ENCODE results near the gene ZG16B. TPM values are rescaled to one million over a fixed set of nuclear protein-coding genes. Genes with fewer than 3 reads are reported as not detected.

Gene ZG16B
- total and polyA plus RNA-seq, 2 of the 8 experiments (the other 6 are each of a cell fraction or from before 2014, with no cell fraction given): 0.11 TPM; not detected in 1

GRCh38 chr16:2821487-2822157, 8.5 kb upstream of the ZG16B start:
- Histone ChIP-seq H3K27me3 (replicated peaks in 1 of 4; ENCODE audit: control insufficient read depth in 3 of 4, extremely low read depth in 1 of 4, insufficient read depth in 3 of 4, low read length in 3 of 4) (no peaks in the 10 kb centered on the region), H2BK120ac (replicated peaks; ENCODE audit: low read depth, low read length) (no peak overlapping the region), H3K27ac (ENCODE audit: low read depth, low read length) (no peak overlapping the region), H3K9me3 (ENCODE audit: insufficient read depth in 2 of 2, low read depth in 1 of 2, low read length in 1 of 2) (no peaks in the 10 kb centered on the region), H2BK12ac (ENCODE audit: low read depth, low read length) (no peak overlapping the region), H2AFZ (ENCODE audit: low read length) (no peak overlapping the region), H3K56ac (replicated peaks; ENCODE audit: insufficient read length, low read depth, low read length) (no peak overlapping the region), H3K23me2 (ENCODE audit: low read depth, low read length) (no peaks in the 10 kb centered on the region), H3K18ac (ENCODE audit: extremely low read depth, low read length) (no peak overlapping the region), H3K4ac (replicated peaks; ENCODE audit: insufficient read length, low read depth, low read length) (no peak overlapping the region), H3K14ac (ENCODE audit: insufficient read length) (no peak overlapping the region), H4K8ac (ENCODE audit: extremely low read depth, insufficient read depth, low read length) (no peak overlapping the region), H2BK5ac (ENCODE audit: low read depth, low read length) (no peak overlapping the region), H4K5ac (ENCODE audit: insufficient read length, low read depth, low read length) (no peak overlapping the region), H2BK20ac (ENCODE audit: low read length) (no peak overlapping the region), H4K20me1 (replicated peaks in 1 of 2; ENCODE audit: control insufficient read depth in 1 of 2, insufficient read depth in 2 of 2, low read length in 2 of 2) (no peaks in the 10 kb centered on the region), H2AK5ac (ENCODE audit: low read depth, low read length) (no peak overlapping the region), H3K23ac (ENCODE audit: insufficient read length) (no peak overlapping the region), H3K4me3 (ENCODE audit: extremely low read depth in 1 of 4, insufficient read depth in 2 of 4, low read depth in 3 of 4, low read length in 4 of 4) (no peak overlapping the region), H2BK15ac (ENCODE audit: low read length) (no peak overlapping the region), H3K4me2 (ENCODE audit: insufficient read depth in 1 of 2, low read depth in 2 of 2, low read length in 2 of 2) (no peak overlapping the region), H3K79me1 (ENCODE audit: low read depth, low read length) (no peaks in the 10 kb centered on the region), H4K91ac (replicated peaks; ENCODE audit: insufficient read length, low read length) (no peak overlapping the region), H3K36me3 (ENCODE audit: control insufficient read depth in 2 of 4, insufficient read depth in 4 of 4, low read length in 3 of 4) (no peaks in the 10 kb centered on the region), H3K4me1 (replicated peaks in 1 of 4; ENCODE audit: control insufficient read depth in 3 of 4, insufficient read depth in 4 of 4, low read length in 3 of 4) (peaks cover 0 to 4% (median 0%) of the 10 kb centered on the region in 4 experiments; a peak in 1 of 7 replicates), H3K79me2 (ENCODE audit: control insufficient read depth in 1 of 2, insufficient read depth in 2 of 2, low read length in 2 of 2) (no peaks in the 10 kb centered on the region), H3K9ac (replicated peaks in 1 of 4; ENCODE audit: extremely low read depth in 1 of 4, low read depth in 3 of 4, low read length in 3 of 4) (no peak overlapping the region)
- 75% methylated on average over 9 of the region's 9 CpGs; no CpG with 5 or more reads in 1 of the 2 experiments for WGBS, 2 experiments (ENCODE audit: extremely low coverage in 1 of 2, insufficient coverage in 1 of 2, insufficient read length in 1 of 2, insufficient replicate concordance in 2 of 2, low coverage in 1 of 2, low lambda C conversion rate in 2 of 2, missing lambda C conversion rate in 1 of 2)
- DNase-seq (ENCODE audit: low read depth in 1 of 2, low spot score in 2 of 2) (no peak), FAIRE-seq (no peak)
- TF ChIP-seq SIRT6 (IDR thresholded peaks at IDR 0.05; ENCODE audit: low read length) (no peak), CBX5 (IDR thresholded peaks at IDR 0.05; ENCODE audit: low read depth, low read length) (no peak), RBBP5 (IDR thresholded peaks at IDR 0.05; ENCODE audit: borderline replicate concordance, low read depth, low read length) (no peak), JUND (IDR thresholded peaks at IDR 0.05; ENCODE audit: low read length) (no peak), CHD2 (IDR thresholded peaks at IDR 0.05; ENCODE audit: low read length) (no peak), NANOG (IDR thresholded peaks at IDR 0.05; ENCODE audit: insufficient read depth, low read depth, low read length, poor library complexity, severe bottlenecking) (no peak), TAF7 (optimal IDR thresholded peaks at IDR 0.05; ENCODE audit: borderline replicate concordance, low read depth, low read length) (no peak), TEAD4 (IDR thresholded peaks at IDR 0.05; ENCODE audit: low read depth, low read length) (no peak), USF2 (IDR thresholded peaks at IDR 0.05; ENCODE audit: low read length) (no peak)
- ChIA-PET POLR2A (ENCODE audit: partially characterized antibody) (interaction anchor here (0.8 to 1.4 kb wide), 3 partner anchors 43 to 88 kb away, joined by 3 to 5 read pairs (median 3); no protein-coding TSS in a partner anchor), CTCF (ENCODE audit: partially characterized antibody) (interaction anchor here (0.7 to 3.9 kb wide), 11 partner anchors 9 to 123 kb away, joined by 3 to 22 read pairs (median 4); partner anchors contain the start of genes FLYWCH2 and PRSS41)

Measured in H1 (cell line).